IMR-90 (cell line): ENCODE data around the gene LCE3B. TPM values are rescaled to one million over a fixed set of nuclear protein-coding genes. Genes with fewer than 3 reads are reported as not detected.

ENCODE experiments used
- ATAC-seq: fragments of 200-7000 bp; cut with Tn5 transposase; 2 replicates; pipeline ENCODE4 v1.9.1; 2020; ENCODE audit warnings: low read depth, mild to moderate bottlenecking, moderate library complexity
- BruUV-seq: library from RNA; stranded (reverse); fragments of 400-500 nt; replicated peaks from 2 replicates; lab custom pipeline; 2021; lab: Mats Ljungman, UMichigan
- CTCF ChIA-PET: fragments of 300-600 bp; formaldehyde crosslinking; extraction: SDS; loops from one replicate; lab custom pipeline; 2021; ENCODE audit warnings: antibody characterized with exemption; lab: Yijun Ruan, JAX
- POLR2A ChIA-PET: fragments of 300-600 bp; sonication (Branson Sonifier 250); formaldehyde crosslinking; loops from one replicate; lab custom pipeline; 2022; ENCODE audit warnings: antibody characterized with exemption; ENCODE audit not compliant: unreplicated experiment; lab: Charles Lee
- DNase-seq: peaks from one replicate; pipeline ENCODE4 v3.0.0; 2013
- H2AFZ ChIP-seq: replicated peaks from 2 replicates; pipeline ENCODE3; 2013; ENCODE audit warnings: low read length, mild to moderate bottlenecking; ENCODE audit not compliant: poor library complexity
- H2AK5ac ChIP-seq: 2 replicates; pipeline ENCODE4 v1.6.1; 2013; ENCODE audit warnings: low read depth, low read length, inconsistent platforms
- H2AK9ac ChIP-seq: replicated peaks from 2 replicates; pipeline ENCODE3; 2013; ENCODE audit warnings: mild to moderate bottlenecking, low read depth, low read length, moderate library complexity; ENCODE audit not compliant: poor library complexity
- H2BK120ac ChIP-seq: 2 replicates; pipeline ENCODE4 v1.6.1; 2013; ENCODE audit warnings: low read depth, low read length, inconsistent platforms
- H2BK15ac ChIP-seq: 3 replicates; pipeline ENCODE4 v1.6.1; 2013; ENCODE audit warnings: low read depth, low read length, inconsistent platforms
- H2BK20ac ChIP-seq: 2 replicates; pipeline ENCODE4 v1.6.1; 2013; ENCODE audit warnings: low read depth, mild to moderate bottlenecking, inconsistent platforms, low read length, moderate library complexity
- H2BK5ac ChIP-seq: 2 replicates; pipeline ENCODE4 v1.6.1; 2013; ENCODE audit warnings: mild to moderate bottlenecking, low read depth, low read length, inconsistent platforms; ENCODE audit not compliant: poor library complexity, severe bottlenecking
- H3K14ac ChIP-seq: replicated peaks from 2 replicates; pipeline ENCODE4 v1.6.1; 2013; ENCODE audit warnings: low read depth, low read length, inconsistent platforms
- H3K18ac ChIP-seq: 2 replicates; pipeline ENCODE4 v1.6.1; 2013; ENCODE audit warnings: low read depth, low read length, control low read depth
- H3K23ac ChIP-seq: 2 replicates; pipeline ENCODE4 v1.6.1; 2013; ENCODE audit warnings: low read depth, low read length, inconsistent platforms
- H3K27ac ChIP-seq: 2 replicates; pipeline ENCODE4 v1.5.1; 2013; ENCODE audit warnings: mild to moderate bottlenecking, control low read depth, low read length; ENCODE audit not compliant: insufficient read depth
- H3K27me3 ChIP-seq: 2 replicates; pipeline ENCODE4 v1.6.1; 2013; ENCODE audit warnings: low read length; ENCODE audit not compliant: control insufficient read depth, insufficient read depth
- H3K36me3 ChIP-seq: 2 replicates; pipeline ENCODE4 v1.6.1; 2013; ENCODE audit warnings: low read length, mixed read lengths; ENCODE audit not compliant: control insufficient read depth, insufficient read depth
- H3K4ac ChIP-seq: 2 replicates; pipeline ENCODE4 v1.6.1; 2013; ENCODE audit warnings: low read depth, low read length, inconsistent platforms
- H3K4me1 ChIP-seq: 2 replicates; pipeline ENCODE4 v1.6.1; 2013; ENCODE audit warnings: low read length, mixed read lengths; ENCODE audit not compliant: control insufficient read depth, insufficient read depth
- H3K4me2 ChIP-seq: 2 replicates; pipeline ENCODE4 v1.6.1; 2013; ENCODE audit warnings: low read depth, mild to moderate bottlenecking, control low read depth, low read length, moderate library complexity
- H3K4me3 ChIP-seq: 2 replicates; pipeline ENCODE4 v1.5.1; 2013; ENCODE audit warnings: low read depth, mild to moderate bottlenecking, control low read depth, low read length, moderate library complexity; ENCODE audit not compliant: insufficient read depth
- H3K56ac ChIP-seq: 2 replicates; pipeline ENCODE4 v1.6.1; 2013; ENCODE audit warnings: low read length, inconsistent platforms; ENCODE audit not compliant: insufficient read depth; ENCODE audit errors: extremely low read depth
- H3K79me1 ChIP-seq, 2 experiments: 2 replicates each; pipeline ENCODE4 v1.6.1; 2013; ENCODE audit warnings: low read length in 2 of 2, inconsistent platforms in 1 of 2, low read depth in 1 of 2
- H3K9ac ChIP-seq: 2 replicates; pipeline ENCODE4 v1.6.1; 2013; ENCODE audit warnings: low read depth, low read length, control low read depth
- H3K9me1 ChIP-seq: 2 replicates; pipeline ENCODE4 v1.6.1; 2013; ENCODE audit warnings: low read length, inconsistent platforms; ENCODE audit not compliant: insufficient read depth
- H3K9me3 ChIP-seq: 2 replicates; pipeline ENCODE4 v1.6.1; 2013; ENCODE audit warnings: low read length; ENCODE audit not compliant: control insufficient read depth, insufficient read depth
- H4K20me1 ChIP-seq: 2 replicates; pipeline ENCODE4 v1.6.1; 2013; ENCODE audit warnings: low read length, inconsistent platforms; ENCODE audit not compliant: insufficient read depth
- H4K5ac ChIP-seq: 2 replicates; pipeline ENCODE4 v1.6.1; 2013; ENCODE audit warnings: mild to moderate bottlenecking, low read depth, low read length, control low read depth
- H4K8ac ChIP-seq, 2 experiments: 2 replicates each; pipeline ENCODE4 v1.6.1; 2013; ENCODE audit warnings: low read depth in 2 of 2, low read length in 2 of 2, control low read depth in 1 of 2, inconsistent platforms in 1 of 2
- H4K91ac ChIP-seq: 2 replicates; pipeline ENCODE4 v1.6.1; 2013; ENCODE audit warnings: low read depth, low read length, inconsistent platforms; ENCODE audit not compliant: insufficient read depth
- BHLHE40 ChIP-seq: fragments of 150-350 bp; IDR thresholded peaks from 2 replicates; pipeline ENCODE4 v1.6.1; 2016; ENCODE audit warnings: mild to moderate bottlenecking, low read depth, low read length
- CEBPB ChIP-seq: IDR thresholded peaks from 2 replicates; pipeline ENCODE4 v1.6.1; 2012; ENCODE audit warnings: low read depth, low read length, improper control_type of control experiment
- CHD1 ChIP-seq: IDR thresholded peaks from 2 replicates; pipeline ENCODE4 v1.6.1; 2012; ENCODE audit warnings: low read depth, low read length, improper control_type of control experiment
- CTCF ChIP-seq: conservative IDR thresholded peaks from 2 replicates; pipeline ENCODE4 v1.5.1; 2012; ENCODE audit warnings: mild to moderate bottlenecking, low read depth, low read length, improper control_type of control experiment
- ELK1 ChIP-seq: fragments of 150-350 bp; IDR thresholded peaks from 2 replicates; pipeline ENCODE4 v1.6.1; 2016; ENCODE audit warnings: low read depth, mild to moderate bottlenecking, low read length, moderate library complexity, borderline replicate concordance
- FOS ChIP-seq: fragments of 150-350 bp; IDR thresholded peaks from 2 replicates; pipeline ENCODE4 v1.6.1; 2016; ENCODE audit warnings: low read depth, low read length
- MAFK ChIP-seq: IDR thresholded peaks from 2 replicates; pipeline ENCODE4 v1.6.1; 2012; ENCODE audit warnings: low read depth, low read length, improper control_type of control experiment
- MAZ ChIP-seq: IDR thresholded peaks from 2 replicates; pipeline ENCODE4 v1.6.1; 2012; ENCODE audit warnings: low read depth, mild to moderate bottlenecking, low read length, improper control_type of control experiment, moderate library complexity, borderline replicate concordance
- MXI1 ChIP-seq: IDR thresholded peaks from 2 replicates; pipeline ENCODE4 v1.6.1; 2012; ENCODE audit warnings: low read depth, mild to moderate bottlenecking, low read length, moderate library complexity, borderline replicate concordance
- NFE2L2 ChIP-seq: fragments of 150-350 bp; IDR thresholded peaks from 2 replicates; pipeline ENCODE4 v1.6.1; 2016; ENCODE audit warnings: low read depth, mild to moderate bottlenecking, low read length
- POLR2A ChIP-seq: IDR thresholded peaks from 2 replicates; pipeline ENCODE4 v1.6.1; 2012; ENCODE audit warnings: mild to moderate bottlenecking, low read depth, low read length
- RAD21 ChIP-seq: IDR thresholded peaks from 2 replicates; pipeline ENCODE4 v1.6.1; 2012; ENCODE audit warnings: low read length, improper control_type of control experiment
- RCOR1 ChIP-seq: IDR thresholded peaks from 2 replicates; pipeline ENCODE4 v1.6.1; 2012; ENCODE audit warnings: mild to moderate bottlenecking, low read length, improper control_type of control experiment; ENCODE audit not compliant: insufficient replicate concordance
- RFX5 ChIP-seq: IDR thresholded peaks from 2 replicates; pipeline ENCODE4 v1.8.0; 2012; ENCODE audit warnings: low read depth, mild to moderate bottlenecking, low read length, moderate library complexity
- SMC3 ChIP-seq: fragments of 150-350 bp; IDR thresholded peaks from 2 replicates; pipeline ENCODE4 v1.6.1; 2016; ENCODE audit warnings: low read depth, mild to moderate bottlenecking, antibody characterized with exemption, low read length, moderate library complexity
- USF2 ChIP-seq: fragments of 150-350 bp; IDR thresholded peaks from 2 replicates; pipeline ENCODE4 v1.6.1; 2017; ENCODE audit warnings: mild to moderate bottlenecking, antibody characterized with exemption, low read length, low read depth
- dilution Hi-C: fragments of 300-500 bp; cut with HindIII; formaldehyde crosslinking; loops from one replicate; pipeline ENCODE4 v1.14.3; 2018; ENCODE audit warnings: low sequenced_read_pairs; ENCODE audit not compliant: unreplicated experiment
- in situ Hi-C: fragments of 300-500 bp; cut with MboI; formaldehyde crosslinking; loops from 3 replicates; pipeline ENCODE4 v1.14.3; 2019; ENCODE audit warnings: low sequenced_read_pairs, inconsistent platforms, mixed read lengths
- intact Hi-C: fragments of 100-400 bp; cut with micrococcal nuclease; formaldehyde crosslinking; loops from 2 replicates; pipeline ENCODE4 v1.10.0; 2022
- polyA plus RNA-seq, 3 experiments: library from polyadenylated mRNA; depleted of rRNA; stranded (reverse); fragments of >200 nt; gene quantifications; 2 replicates each; pipeline ENCODE4 v1.2.3, GENCODE V29; 2012; ENCODE audit warnings: low replicate concordance in 1 of 3
- total RNA-seq: library from RNA; depleted of rRNA; stranded (reverse); fragments of >200 nt; gene quantifications from 2 replicates; pipeline ENCODE4 v1.2.3, GENCODE V29; 2012

The LCE3B gene
- total and polyA plus RNA-seq, 2 of the 4 experiments (the other 2 are of a cell fraction): not detected

DNA sequence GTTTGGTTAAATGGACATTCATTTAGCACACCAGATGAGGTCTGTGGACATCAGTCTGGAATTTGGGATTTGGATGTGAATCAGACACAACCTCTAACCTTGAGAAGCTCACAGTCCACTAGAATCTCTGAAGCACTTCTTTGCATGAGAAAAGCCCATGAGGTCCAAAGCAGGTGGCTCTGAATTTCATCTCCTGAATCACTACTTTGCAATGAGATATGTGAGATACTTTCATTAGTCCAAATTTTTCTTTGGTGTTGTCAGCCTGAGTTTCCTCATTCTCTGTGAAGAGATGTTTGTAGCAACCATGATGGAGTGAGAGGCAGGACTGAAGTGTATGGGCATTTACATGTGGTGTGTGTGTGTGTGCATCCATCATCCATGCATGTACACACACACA lies 33.0 kb downstream of the LCE3B start:
- CTCF ChIA-PET: interaction anchor here (0.5 kb wide), 1 partner anchor 7 kb away, joined by 3 read pairs; no protein-coding TSS in a partner anchor
- in situ Hi-C loops: no loop called here

More for the DNA sequence above, 33.0 kb downstream of the LCE3B start:
- TF ChIP-seq MXI1 (no peak), USF2 (no peak), POLR2A (no peak), RAD21 (no peak), FOS (no peak), BHLHE40 (no peak), RCOR1 (no peak), RFX5 (no peak), MAFK (no peak), MAZ (no peak), CEBPB (no peak), ELK1 (no peak), NFE2L2 (no peak), CHD1 (no peak), SMC3 (no peak), CTCF (no peak)
- no peak for DNase-seq
- ATAC-seq: no peak
- Histone ChIP-seq H3K4ac (no peak overlapping the region), H4K5ac (no peak overlapping the region), H3K27ac (no peak overlapping the region), H3K36me3 (no peaks in the 10 kb centered on the region), H3K9me1 (no peaks in the 10 kb centered on the region), H2AK9ac (no peak overlapping the region), H2AFZ (no peak overlapping the region), H2BK120ac (no peak overlapping the region), H3K9ac (no peak overlapping the region), H3K27me3 (no peaks in the 10 kb centered on the region), H3K9me3 (no peaks in the 10 kb centered on the region), H3K56ac (no peak overlapping the region), H4K91ac (no peak overlapping the region), H4K20me1 (no peaks in the 10 kb centered on the region), H3K4me2 (no peak overlapping the region), H3K18ac (no peak overlapping the region), H2AK5ac (no peak overlapping the region), H2BK15ac (no peak overlapping the region), H4K8ac (no peak overlapping the region), H2BK5ac (no peak overlapping the region), H3K4me1 (no peaks in the 10 kb centered on the region), H3K23ac (no peak overlapping the region), H3K79me1 (no peaks in the 10 kb centered on the region), H3K14ac (no peak overlapping the region), H3K4me3 (no peak overlapping the region), H2BK20ac (no peak overlapping the region)
- POLR2A ChIA-PET: no interaction called here
- dilution Hi-C loops: no loop called here
- intact Hi-C loops: no loop called here
- BruUV-seq: no TSS peak
